HFF-Myc (cell line): ENCODE results near the gene HSDL2.
"Not testable (repeated sequence)": the region's sequence is repeated elsewhere in the genome, so short reads cannot be mapped to it uniquely, and the experiment has no call there.

Experiments
- DNase-seq: peaks from one replicate; pipeline ENCODE4 v3.0.0-alpha.2; 2011; ENCODE audit warnings: low read depth; ENCODE audit errors: extremely low read depth
- H3K4me3 ChIP-seq: replicated peaks from 2 replicates; pipeline ENCODE4 v1.5.1; 2011; ENCODE audit warnings: low read depth, mild to moderate bottlenecking, control low read depth, low read length
- CTCF ChIP-seq: IDR thresholded peaks from 2 replicates; pipeline ENCODE4 v1.5.1; 2012; ENCODE audit warnings: mild to moderate bottlenecking, low read depth, low read length, control low read depth; ENCODE audit errors: missing control alignments

The HSDL2 gene

GRCh38 chr9:112401175-112401815 lies 21.4 kb downstream of the HSDL2 start:
- H3K4me3 ChIP-seq = no peak overlapping the region
- no peak for DNase-seq
- no peak for TF ChIP-seq CTCF

DNA sequence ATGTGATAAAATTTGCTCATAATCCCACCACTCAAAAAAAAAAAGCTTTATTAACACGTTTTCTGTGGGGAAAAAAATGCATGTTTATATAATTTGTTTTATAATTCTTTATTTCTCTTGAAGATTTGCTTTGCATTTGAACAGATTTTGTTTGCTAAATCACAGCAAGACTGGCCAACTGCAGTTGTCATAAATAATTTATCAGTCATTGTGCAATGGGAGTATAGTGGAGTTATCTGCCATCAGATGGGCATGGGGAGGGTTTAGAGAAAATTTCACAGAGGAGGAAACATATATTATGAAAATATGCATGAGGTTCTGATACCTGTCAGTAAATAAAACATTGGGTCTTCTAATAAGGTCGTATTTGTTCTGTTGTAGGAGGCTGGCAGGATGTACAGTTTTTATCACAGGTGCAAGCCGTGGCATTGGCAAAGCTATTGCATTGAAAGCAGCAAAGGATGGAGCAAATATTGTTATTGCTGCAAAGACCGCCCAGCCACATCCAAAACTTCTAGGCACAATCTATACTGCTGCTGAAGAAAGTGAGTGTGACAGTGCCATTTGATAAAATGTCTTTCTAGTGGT lies 23.8 kb downstream of the HSDL2 start:
- TF ChIP-seq CTCF = no peak
- DNase-seq = no peak
- no peak overlapping the region for H3K4me3 ChIP-seq

- no peak for TF ChIP-seq CTCF
- no peak overlapping the region for H3K4me3 ChIP-seq
- DNase-seq = no peak
Observed at GRCh38 chr9:112404508-112404932, 24.6 kb downstream of the HSDL2 start.

DNA sequence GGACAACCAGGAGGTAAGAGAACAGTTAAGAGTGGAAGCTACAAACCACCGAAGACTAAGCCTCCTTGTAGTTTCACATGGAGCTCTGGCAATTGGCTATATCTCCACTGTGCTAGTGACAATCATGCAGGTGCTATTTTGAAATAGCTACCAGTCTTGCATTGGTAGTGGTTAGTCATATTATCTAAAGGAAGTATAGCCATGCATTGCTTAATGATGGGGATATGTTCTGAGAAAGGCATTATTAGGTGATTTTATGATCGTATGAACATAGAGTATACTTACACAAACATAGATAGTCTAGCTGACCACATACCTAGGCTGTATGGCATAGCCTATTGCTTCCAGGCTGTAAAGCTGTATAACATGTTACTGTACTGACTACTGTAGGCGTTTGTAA lies 28.4 kb downstream of the HSDL2 start:
- no peak overlapping the region for H3K4me3 ChIP-seq
- no peak for DNase-seq
- no peak for TF ChIP-seq CTCF

DNA sequence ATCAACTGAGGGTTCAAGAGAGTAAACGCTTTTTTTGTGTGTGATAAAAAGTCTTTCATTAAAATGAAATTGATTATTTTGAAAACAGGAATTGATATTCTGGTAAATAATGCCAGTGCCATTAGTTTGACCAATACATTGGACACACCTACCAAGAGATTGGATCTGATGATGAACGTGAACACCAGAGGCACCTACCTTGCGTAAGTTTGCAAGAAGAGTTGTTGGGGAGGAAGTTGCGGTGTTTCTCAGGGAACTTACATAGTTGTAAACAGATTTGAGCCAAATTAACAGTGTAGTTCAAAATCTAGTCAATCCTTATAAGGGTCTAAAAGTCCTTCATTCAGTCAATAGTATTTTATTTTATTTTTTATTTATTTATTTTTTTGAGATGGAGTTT lies 28.9 kb downstream of the HSDL2 start:
- no peak overlapping the region for H3K4me3 ChIP-seq
- DNase-seq = no peak

DNA sequence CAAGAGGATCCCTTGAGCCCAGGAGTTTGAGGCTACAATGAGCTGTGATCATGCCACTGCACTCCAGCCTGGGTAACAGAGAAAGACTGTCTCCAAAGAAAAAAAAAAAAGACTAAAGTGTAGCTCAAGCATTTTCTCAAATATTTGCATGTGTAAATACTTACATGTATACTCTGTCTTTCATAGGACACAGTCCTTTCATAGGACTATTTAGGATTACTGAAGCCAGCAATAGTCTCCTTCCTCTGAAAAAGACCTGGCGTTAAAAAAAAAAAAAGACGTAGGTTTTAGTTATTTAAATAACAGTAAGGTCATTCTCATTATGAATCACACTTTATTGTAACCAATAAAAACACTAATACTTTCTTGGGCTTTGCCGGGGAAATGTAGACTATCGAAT lies 29.9 kb downstream of the HSDL2 start:
- H3K4me3 ChIP-seq = no peak overlapping the region
- no peak for TF ChIP-seq CTCF
- DNase-seq = no peak

More for the DNA sequence above, 28.9 kb downstream of the HSDL2 start:
- TF ChIP-seq CTCF = no peak

GRCh38 chr9:112411626-112412027 lies 31.7 kb downstream of the HSDL2 start:
- no peak for TF ChIP-seq CTCF
- no peak for DNase-seq
- no peak overlapping the region for H3K4me3 ChIP-seq

- not testable (repeated sequence) for H3K4me3 ChIP-seq, DNase-seq
Observed at GRCh38 chr9:112413728-112414127, 33.8 kb downstream of the HSDL2 start.
